Muscle layer of duodenum (tissue), 2 donors: ENCODE results near the gene ATP1A4.
A peak's percentile ranks its signal among the peaks of the same experiment; 100 is the strongest.

Experiments used
- H3K27ac ChIP-seq: one replicate; pipeline ENCODE4 v1.7.0; 2013; ENCODE audit warnings: mild to moderate bottlenecking, low read length
- H3K27me3 ChIP-seq: one replicate; pipeline ENCODE4 v1.7.0; 2013; ENCODE audit warnings: low read depth, mild to moderate bottlenecking, control low read depth, low read length
- H3K36me3 ChIP-seq, 2 donors: one replicate each; pipeline ENCODE4 v1.7.0; 2013; ENCODE audit warnings: low read length in 2 of 2, control low read depth in 1 of 2, mild to moderate bottlenecking in 1 of 2; ENCODE audit not compliant: insufficient read depth in 2 of 2, control insufficient read depth in 1 of 2
- H3K4me1 ChIP-seq, 2 donors: one replicate each; pipeline ENCODE4 v1.7.0; 2013; ENCODE audit warnings: low read length in 2 of 2, mild to moderate bottlenecking in 2 of 2, control low read depth in 1 of 2, moderate library complexity in 1 of 2; ENCODE audit not compliant: insufficient read depth in 2 of 2, control insufficient read depth in 1 of 2
- H3K4me3 ChIP-seq, 2 donors: one replicate each; pipeline ENCODE4 v1.7.0; 2013; ENCODE audit warnings: low read length in 2 of 2, low read depth in 1 of 2, mild to moderate bottlenecking in 1 of 2
- H3K9me3 ChIP-seq, 2 donors: one replicate each; pipeline ENCODE4 v1.7.0; 2013; ENCODE audit warnings: low read length in 2 of 2, control low read depth in 1 of 2, mild to moderate bottlenecking in 1 of 2; ENCODE audit not compliant: control insufficient read depth in 1 of 2
- donor health status: healthy.

The ATP1A4 gene

DNA sequence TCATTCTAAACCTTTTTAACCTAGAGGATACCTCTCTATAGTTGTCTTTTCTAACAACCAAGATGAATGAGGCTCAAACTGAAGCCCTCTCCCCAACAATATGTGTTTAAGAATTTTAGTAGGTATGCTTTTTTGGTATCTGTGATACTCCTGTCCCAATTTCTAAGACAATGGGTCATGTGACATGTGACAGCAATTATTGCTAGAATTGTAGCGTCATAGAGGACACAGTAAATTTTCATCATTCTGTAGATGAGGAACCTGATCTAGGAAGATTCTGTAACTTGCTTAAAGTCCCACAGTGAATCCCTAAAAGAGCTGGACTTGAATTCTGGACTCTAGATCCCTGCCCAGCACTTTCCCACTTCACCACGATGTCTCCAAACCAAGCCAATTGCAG lies 27.3 kb downstream of the ATP1A4 start:
- no peaks in the 10 kb centered on the region for H3K9me3 ChIP-seq
- H3K4me3 ChIP-seq = no peak overlapping the region
- no peak overlapping the region for H3K27ac ChIP-seq
- peaks cover 0 to 4% of the 10 kb centered on the region in 2 donors for H3K4me1 ChIP-seq
- no peaks in the 10 kb centered on the region for H3K27me3 ChIP-seq
- H3K36me3 ChIP-seq = no peaks in the 10 kb centered on the region

DNA sequence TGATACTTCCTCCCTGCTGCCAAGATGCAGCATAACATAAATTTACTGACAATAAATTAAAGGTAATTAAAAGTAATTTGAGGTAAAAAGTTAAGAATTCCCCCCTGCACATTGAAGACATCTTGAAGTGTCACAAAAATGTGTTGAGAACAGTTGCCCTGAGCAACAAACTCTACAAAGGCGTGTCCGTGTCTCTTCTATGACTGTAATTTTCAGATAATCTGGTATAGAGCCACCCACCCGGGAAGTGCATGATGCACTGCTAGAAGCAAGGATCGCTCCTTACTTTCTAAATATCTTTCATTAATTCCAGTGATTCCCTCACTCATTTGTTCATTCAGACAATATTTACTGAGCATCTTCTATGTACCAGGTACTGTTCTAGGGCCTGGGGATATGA lies 27.9 kb downstream of the ATP1A4 start:
- no peaks in the 10 kb centered on the region for H3K27me3 ChIP-seq
- H3K4me3 ChIP-seq = no peak overlapping the region
- no peaks in the 10 kb centered on the region for H3K36me3 ChIP-seq
- H3K4me1 ChIP-seq = peaks cover 0 to 4% of the 10 kb centered on the region in 2 donors
- no peaks in the 10 kb centered on the region for H3K9me3 ChIP-seq
- H3K27ac ChIP-seq = no peak overlapping the region

DNA sequence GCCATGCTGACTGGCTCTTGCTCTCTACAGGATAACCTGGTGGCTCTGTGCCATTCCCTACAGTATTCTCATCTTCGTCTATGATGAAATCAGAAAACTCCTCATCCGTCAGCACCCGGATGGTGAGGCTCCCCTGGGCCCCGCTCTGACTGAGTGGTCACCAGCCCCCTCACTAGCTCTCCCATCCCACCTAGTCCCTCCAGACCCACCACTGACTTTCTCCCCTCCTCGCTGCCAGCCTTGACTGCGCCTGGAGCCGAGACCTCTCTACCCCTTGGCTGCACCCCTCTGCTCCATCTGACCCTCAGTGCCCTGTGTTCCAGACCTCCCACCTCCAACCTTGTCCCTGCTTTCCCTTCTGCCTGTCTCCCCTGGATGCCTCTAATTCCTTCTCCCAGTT lies 34.8 kb downstream of the ATP1A4 start:
- no peak overlapping the region for H3K4me3 ChIP-seq
- no peaks in the 10 kb centered on the region for H3K36me3 ChIP-seq
- H3K27me3 ChIP-seq = no peaks in the 10 kb centered on the region
- no peak overlapping the region for H3K27ac ChIP-seq
- H3K9me3 ChIP-seq = no peaks in the 10 kb centered on the region
- peaks cover 4 to 24% of the 10 kb centered on the region in 2 donors for H3K4me1 ChIP-seq

DNA sequence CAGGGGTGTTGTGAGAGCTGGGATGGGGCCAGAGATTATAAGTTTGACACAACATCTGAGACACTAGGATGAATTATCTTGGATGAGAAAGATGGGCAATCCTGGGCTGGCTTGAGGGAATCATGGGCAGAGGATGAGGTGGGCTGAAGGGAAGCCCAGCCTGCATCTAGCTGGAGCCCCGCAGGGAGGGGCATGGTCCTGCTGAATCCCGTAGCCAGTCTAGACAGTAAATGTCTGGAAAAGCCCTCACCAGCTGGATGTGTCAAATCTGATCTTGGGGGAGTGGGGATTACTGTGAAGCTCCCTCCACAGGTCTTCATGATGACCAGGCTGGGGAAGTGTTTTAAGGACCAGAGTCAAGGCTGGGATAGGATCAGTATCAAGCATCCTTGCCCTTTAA lies 35.3 kb downstream of the ATP1A4 start:
- Histone ChIP-seq H3K27me3 (no peaks in the 10 kb centered on the region), H3K4me1 (peaks cover 4 to 26% of the 10 kb centered on the region in 2 donors), H3K9me3 (no peaks in the 10 kb centered on the region), H3K4me3 (no peak overlapping the region), H3K27ac (no peak overlapping the region), H3K36me3 (no peaks in the 10 kb centered on the region)

DNA sequence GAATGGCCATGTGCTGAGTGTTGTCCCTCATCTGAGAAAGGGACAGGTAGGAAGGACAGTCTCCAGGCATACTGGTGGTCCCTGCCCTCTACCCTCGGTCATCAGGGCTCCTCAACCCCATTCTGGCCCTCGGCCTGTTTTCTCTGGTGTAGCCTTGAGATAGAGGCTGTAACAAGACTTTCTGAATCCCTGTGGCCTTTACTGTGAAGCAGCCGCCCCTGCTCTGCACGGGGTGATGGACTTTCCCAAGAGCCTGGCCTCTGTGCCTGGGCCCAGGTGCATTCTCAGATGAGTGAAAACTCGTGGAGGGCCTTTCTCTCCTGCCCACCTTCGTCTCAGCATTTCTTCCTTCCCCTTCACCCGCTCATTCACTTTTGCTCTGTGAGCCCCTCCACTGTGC lies 36.0 kb downstream of the ATP1A4 start:
- no peaks in the 10 kb centered on the region for H3K9me3 ChIP-seq
- no peak overlapping the region for H3K4me3 ChIP-seq
- no peaks in the 10 kb centered on the region for H3K27me3 ChIP-seq
- peaks cover 4 to 27% of the 10 kb centered on the region in 2 donors for H3K4me1 ChIP-seq
- H3K36me3 ChIP-seq = no peaks in the 10 kb centered on the region
- H3K27ac ChIP-seq = no peak overlapping the region

DNA sequence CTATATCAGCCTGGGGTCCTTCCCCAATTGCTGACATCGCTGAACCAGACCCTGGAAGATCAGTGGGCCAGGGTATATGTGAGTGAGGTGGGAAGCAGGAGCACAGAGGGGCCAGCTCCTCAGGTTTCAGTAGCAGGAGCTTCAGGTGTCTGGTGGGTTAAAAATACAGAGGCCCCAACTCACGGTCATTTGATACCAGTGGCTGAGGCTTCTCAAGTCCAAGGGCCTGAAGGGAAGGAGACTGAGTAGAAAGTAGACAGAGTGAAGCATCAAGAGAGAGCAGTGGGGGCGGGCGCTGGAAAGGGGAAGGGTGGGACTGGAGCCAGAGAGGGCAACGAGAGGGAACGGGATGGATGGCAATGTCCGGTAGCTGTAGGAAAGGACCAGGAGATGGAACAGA lies 36.9 kb downstream of the ATP1A4 start:
- Histone ChIP-seq H3K4me1 (peaks cover 5 to 36% of the 10 kb centered on the region in 2 donors), H3K4me3 (no peak overlapping the region)

GRCh38 chr1:160189649-160190625 lies 38.5 kb downstream of the ATP1A4 start, which contains the start of gene CASQ1:
TSS of gene CASQ1 (plus strand) at chr1:160190575. CDS start at chr1:160190752, 177 bp downstream.
- no peaks in the 10 kb centered on the region for H3K27me3 ChIP-seq
- H3K27ac ChIP-seq = no peak within 1 kb of the TSS
- peaks cover 8 to 38% of the 10 kb centered on the region in 2 donors for H3K4me1 ChIP-seq
- H3K9me3 ChIP-seq = no peaks in the 10 kb centered on the region
- no peaks in the 10 kb centered on the region for H3K36me3 ChIP-seq
- peak within 1 kb of the TSS in 1 of 2 donors; percentile 14 for H3K4me3 ChIP-seq

More for the DNA sequence above, 36.9 kb downstream of the ATP1A4 start:
- Histone ChIP-seq H3K27ac (no peak overlapping the region), H3K27me3 (no peaks in the 10 kb centered on the region), H3K9me3 (no peaks in the 10 kb centered on the region), H3K36me3 (no peaks in the 10 kb centered on the region)

DNA sequence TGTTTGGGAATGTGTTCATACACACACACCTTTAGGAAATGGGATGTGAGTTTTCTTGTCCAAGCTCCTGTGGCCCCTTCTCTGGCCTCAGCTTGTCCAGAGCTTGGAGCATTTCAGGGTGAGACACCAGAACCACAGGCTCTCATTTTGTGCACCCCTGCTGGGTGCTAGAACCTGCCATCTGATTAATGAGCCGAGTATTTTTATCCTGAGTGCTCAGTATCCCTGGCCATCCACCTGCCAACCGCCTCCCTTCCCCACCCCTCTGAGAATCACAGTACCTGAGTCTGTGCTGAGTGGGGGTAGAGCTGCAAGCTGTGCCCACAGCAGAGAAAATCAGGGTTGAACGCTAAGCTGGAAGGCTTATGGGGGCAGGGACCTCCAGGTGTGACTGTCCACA lies 40.4 kb downstream of the ATP1A4 start:
- Histone ChIP-seq H3K27me3 (no peaks in the 10 kb centered on the region), H3K4me3 (no peak overlapping the region), H3K36me3 (no peaks in the 10 kb centered on the region), H3K27ac (no peak overlapping the region), H3K9me3 (no peaks in the 10 kb centered on the region), H3K4me1 (peaks cover 8 to 38% of the 10 kb centered on the region in 2 donors)

GRCh38 chr1:160192234-160192633 lies 40.8 kb downstream of the ATP1A4 start:
- Histone ChIP-seq H3K4me1 (peaks cover 8 to 38% of the 10 kb centered on the region in 2 donors), H3K4me3 (no peak overlapping the region), H3K36me3 (no peaks in the 10 kb centered on the region), H3K27me3 (no peaks in the 10 kb centered on the region), H3K9me3 (no peaks in the 10 kb centered on the region), H3K27ac (no peak overlapping the region)

DNA sequence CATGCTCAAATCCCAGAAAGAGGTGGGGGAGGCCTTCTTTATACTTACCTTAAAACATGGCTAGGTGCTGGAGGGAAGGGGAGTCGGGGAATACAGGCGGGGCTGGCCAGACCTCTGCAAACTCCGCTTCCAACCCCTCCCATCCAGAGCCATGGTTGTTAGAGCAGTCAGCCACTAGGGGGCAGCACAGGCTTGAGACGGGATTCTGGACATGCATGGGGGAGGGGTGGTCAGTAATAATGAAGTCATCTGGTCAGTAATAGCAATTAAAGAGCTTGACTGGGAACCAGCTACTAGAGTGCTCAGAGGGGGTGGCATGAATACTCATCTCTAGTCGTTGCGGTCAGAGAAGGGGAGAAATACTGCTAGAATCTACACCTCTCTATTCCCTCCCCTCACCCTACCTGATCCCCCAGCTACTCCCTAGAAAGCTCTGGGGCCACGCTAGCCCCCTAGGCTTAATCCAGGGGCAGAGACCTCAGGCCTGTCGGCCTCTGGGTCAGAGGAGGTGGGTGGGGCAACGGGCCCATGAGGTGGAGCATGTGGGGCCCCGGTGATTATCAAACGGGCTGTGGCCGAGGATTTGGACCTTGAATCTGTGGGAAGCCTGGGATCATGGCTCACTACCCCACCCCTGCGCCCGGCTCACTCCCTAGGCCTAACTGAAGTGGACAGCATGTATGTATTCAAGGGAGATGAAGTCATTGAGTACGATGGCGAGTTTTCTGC lies 41.9 kb downstream of the ATP1A4 start:
- peak overlapping the region in 1 of 2 donors; percentile 41 for H3K4me3 ChIP-seq
- H3K9me3 ChIP-seq = no peaks in the 10 kb centered on the region
- no peaks in the 10 kb centered on the region for H3K36me3 ChIP-seq
- H3K4me1 ChIP-seq = peaks cover 8 to 38% of the 10 kb centered on the region in 2 donors
- H3K27ac ChIP-seq = no peak overlapping the region
- no peaks in the 10 kb centered on the region for H3K27me3 ChIP-seq
